Thymus (tissue), 2 donors: Measurements from ENCODE around the gene ETFBKMT. TPM values are rescaled to one million over a fixed set of nuclear protein-coding genes. Genes with fewer than 3 reads are reported as not detected.

Source experiments
- polyA plus RNA-seq: library from polyadenylated mRNA; stranded (reverse); fragments of 200-250 nt; gene quantifications from one replicate; pipeline ENCODE4 v1.2.3, GENCODE V29; 2013
- total RNA-seq: library from RNA; stranded (reverse); fragments of 120-200 nt; gene quantifications from one replicate; pipeline ENCODE4 v1.2.4, GENCODE V29; 2013
- donor health status: healthy.

The ETFBKMT gene
- total and polyA plus RNA-seq, 2 donors, result 0.94 to 1.5 TPM

Other genes starting within 250 kb of the ETFBKMT start
- 2.9 TPM for gene DENND5B, start 68.6 kb upstream of the ETFBKMT start, total RNA-seq
- gene DENND5B, start 68.6 kb upstream of the ETFBKMT start, polyA plus RNA-seq, result 2.3 TPM
- gene AMN1, start 69.3 kb downstream of the ETFBKMT start, total RNA-seq, result 23.5 TPM
- 24.4 TPM for gene AMN1, start 69.3 kb downstream of the ETFBKMT start, polyA plus RNA-seq